Measurements from ENCODE around the gene TMEM108. TPM values are rescaled to one million over a fixed set of nuclear protein-coding genes. Genes with fewer than 3 reads are reported as not detected.

TMEM108 gene
- total and polyA plus RNA-seq, 2 of the 4 experiments (the other 2 are of a cell fraction): 0.18 to 2.2 TPM

DNA sequence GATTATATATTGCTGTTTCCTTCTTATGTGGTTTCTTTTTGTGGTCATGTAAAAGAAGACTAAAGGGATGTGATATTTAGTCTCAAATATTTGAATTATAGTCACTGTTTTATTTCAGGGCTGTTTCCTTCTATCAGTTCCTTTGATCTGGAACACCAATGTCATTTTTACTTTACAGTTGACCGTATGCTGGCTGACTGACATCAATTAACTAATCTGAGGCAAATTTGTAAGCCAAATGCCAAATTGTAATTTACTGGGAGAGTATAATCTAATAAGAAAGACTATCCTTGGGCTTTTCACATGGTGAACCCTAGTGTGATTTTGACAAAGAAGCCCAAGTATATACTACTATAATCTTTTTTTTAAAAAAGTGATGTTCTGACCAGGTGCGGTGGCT, 87.6 kb downstream of the TMEM108 start:
- TF ChIP-seq RCOR1 (IDR thresholded peaks at IDR 0.05; ENCODE audit: insufficient replicate concordance, low read length): no peak
- no peak for TF ChIP-seq MXI1 (IDR thresholded peaks at IDR 0.05; ENCODE audit: borderline replicate concordance, low read depth, low read length)
- TF ChIP-seq, protein P1, sequence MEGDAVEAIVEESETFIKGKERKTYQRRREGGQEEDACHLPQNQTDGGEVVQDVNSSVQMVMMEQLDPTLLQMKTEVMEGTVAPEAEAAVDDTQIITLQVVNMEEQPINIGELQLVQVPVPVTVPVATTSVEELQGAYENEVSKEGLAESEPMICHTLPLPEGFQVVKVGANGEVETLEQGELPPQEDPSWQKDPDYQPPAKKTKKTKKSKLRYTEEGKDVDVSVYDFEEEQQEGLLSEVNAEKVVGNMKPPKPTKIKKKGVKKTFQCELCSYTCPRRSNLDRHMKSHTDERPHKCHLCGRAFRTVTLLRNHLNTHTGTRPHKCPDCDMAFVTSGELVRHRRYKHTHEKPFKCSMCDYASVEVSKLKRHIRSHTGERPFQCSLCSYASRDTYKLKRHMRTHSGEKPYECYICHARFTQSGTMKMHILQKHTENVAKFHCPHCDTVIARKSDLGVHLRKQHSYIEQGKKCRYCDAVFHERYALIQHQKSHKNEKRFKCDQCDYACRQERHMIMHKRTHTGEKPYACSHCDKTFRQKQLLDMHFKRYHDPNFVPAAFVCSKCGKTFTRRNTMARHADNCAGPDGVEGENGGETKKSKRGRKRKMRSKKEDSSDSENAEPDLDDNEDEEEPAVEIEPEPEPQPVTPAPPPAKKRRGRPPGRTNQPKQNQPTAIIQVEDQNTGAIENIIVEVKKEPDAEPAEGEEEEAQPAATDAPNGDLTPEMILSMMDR (conservative IDR thresholded peaks at IDR 0.05; ENCODE audit: low read depth, low read length): no peak
- no peak for TF ChIP-seq FOS (IDR thresholded peaks at IDR 0.05; ENCODE audit: low read depth, low read length)
- no peak for TF ChIP-seq NFE2L2 (IDR thresholded peaks at IDR 0.05; ENCODE audit: low read depth, low read length)
- H4K5ac ChIP-seq (ENCODE audit: low read depth, low read length): no peak overlapping the region
- no peaks in the 10 kb centered on the region for H3K9me3 ChIP-seq (ENCODE audit: control insufficient read depth, insufficient read depth, low read length)
- DNase-seq (no peak), ATAC-seq (ENCODE audit: low read depth) (no peak)
- H2AK9ac ChIP-seq (replicated peaks; ENCODE audit: low read depth, low read length, poor library complexity): no peak overlapping the region
- WGBS, 2 experiments (ENCODE audit: extremely low coverage in 2 of 2, insufficient read length in 1 of 2): no CpG with 5 or more reads among the region's 2 CpGs
- no peak overlapping the region for H2AK5ac ChIP-seq (ENCODE audit: low read depth, low read length)
- no peaks in the 10 kb centered on the region for H4K20me1 ChIP-seq (ENCODE audit: insufficient read depth, low read length)
- no peak overlapping the region for H2BK20ac ChIP-seq (ENCODE audit: low read depth, low read length)
- intact Hi-C loops (cut with micrococcal nuclease) (no loop called here), in situ Hi-C loops (cut with MboI; ENCODE audit: low sequenced_read_pairs) (no loop called here), dilution Hi-C loops (cut with HindIII; ENCODE audit: low sequenced_read_pairs, unreplicated experiment) (no loop called here)
- no peak overlapping the region for H4K91ac ChIP-seq (ENCODE audit: insufficient read depth, low read depth, low read length)
- ChIA-PET POLR2A (ENCODE audit: unreplicated experiment) (no interaction called here), CTCF (no interaction called here)
- H3K27me3 ChIP-seq (ENCODE audit: control insufficient read depth, insufficient read depth, low read length): no peaks in the 10 kb centered on the region
- H3K79me1 ChIP-seq (ENCODE audit: low read depth in 1 of 2, low read length in 2 of 2): no peaks in the 10 kb centered on the region
- no peak overlapping the region for H3K4me2 ChIP-seq (ENCODE audit: low read depth, low read length)
- no peaks in the 10 kb centered on the region for H3K36me3 ChIP-seq (ENCODE audit: control insufficient read depth, insufficient read depth, low read length)
- H2BK120ac ChIP-seq (ENCODE audit: low read depth, low read length): no peak overlapping the region
- H4K8ac ChIP-seq (ENCODE audit: low read depth in 2 of 2, low read length in 2 of 2): no peak overlapping the region
- no peak overlapping the region for H3K4me3 ChIP-seq (ENCODE audit: insufficient read depth, low read depth, low read length)
- H2BK5ac ChIP-seq (ENCODE audit: low read depth, low read length, poor library complexity, severe bottlenecking): no peak overlapping the region
- no peak overlapping the region for H3K9ac ChIP-seq (ENCODE audit: low read depth, low read length)
- no peaks in the 10 kb centered on the region for H3K9me1 ChIP-seq (ENCODE audit: insufficient read depth, low read length)
- no peak overlapping the region for H3K27ac ChIP-seq (ENCODE audit: insufficient read depth, low read length)
- H3K14ac ChIP-seq (replicated peaks; ENCODE audit: low read depth, low read length): no peak overlapping the region
- H3K56ac ChIP-seq (ENCODE audit: extremely low read depth, insufficient read depth, low read length): no peak overlapping the region
- no peak overlapping the region for H2BK15ac ChIP-seq (ENCODE audit: low read depth, low read length)
- no peak overlapping the region for H2AFZ ChIP-seq (replicated peaks; ENCODE audit: low read length, poor library complexity)
- H3K23ac ChIP-seq (ENCODE audit: low read depth, low read length): no peak overlapping the region
- H3K18ac ChIP-seq (ENCODE audit: low read depth, low read length): no peak overlapping the region
- no TSS peak for BruUV-seq (replicated peaks)
- no peak overlapping the region for H3K4ac ChIP-seq (ENCODE audit: low read depth, low read length)
- no peaks in the 10 kb centered on the region for H3K4me1 ChIP-seq (ENCODE audit: control insufficient read depth, insufficient read depth, low read length)
